ENCODE measurements around the gene POR.
"Not testable (repeated sequence)": the region's sequence is repeated elsewhere in the genome, so short reads cannot be mapped to it uniquely, and the experiment has no call there.

POR gene

DNA sequence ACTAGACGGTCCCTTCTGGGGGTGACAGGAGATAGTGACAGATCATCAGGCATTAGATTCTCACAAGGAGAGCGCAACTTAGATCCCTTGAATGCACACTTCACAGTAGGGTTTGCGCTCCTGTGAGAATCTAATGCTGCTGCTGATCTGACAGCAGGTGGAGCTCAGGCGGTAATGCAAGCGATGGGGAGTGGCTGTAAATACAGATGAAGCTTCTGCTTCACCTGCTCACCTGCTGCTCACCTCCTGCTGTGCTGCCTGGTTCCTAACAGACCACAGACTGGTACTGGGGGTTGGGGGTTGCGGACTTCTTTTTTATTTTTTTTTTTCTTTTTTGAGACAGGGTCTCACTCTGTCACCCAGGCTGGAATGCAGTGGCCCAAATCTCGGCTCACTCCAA is 114.7 kb downstream of the POR start:
- not testable (repeated sequence) for DNase-seq (ENCODE audit: low spot score)

DNA sequence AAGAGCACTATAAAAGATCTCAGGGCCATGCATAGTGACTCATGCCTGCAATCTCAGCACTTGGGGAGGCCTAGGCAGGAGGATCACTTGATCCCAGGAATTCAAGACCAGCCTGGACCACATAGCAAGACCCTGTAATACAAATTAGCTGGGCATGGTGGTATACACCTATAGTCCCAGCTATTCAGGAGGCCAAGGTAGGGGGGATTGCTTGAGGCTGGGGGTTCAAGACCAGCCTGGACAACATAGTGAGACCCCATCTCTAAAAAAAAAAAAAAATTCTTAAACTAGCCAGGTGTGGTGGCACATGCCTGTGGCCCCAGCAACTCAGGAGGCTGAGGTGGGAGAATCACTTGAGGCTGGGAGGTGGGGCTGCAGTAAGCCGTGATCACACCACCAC is 117.0 kb downstream of the POR start:
- no peak for DNase-seq (ENCODE audit: low spot score)
